ENCODE results near the gene MBNL3. TPM values are rescaled to one million over a fixed set of nuclear protein-coding genes. Genes with fewer than 3 reads are reported as not detected.

The MBNL3 gene
- total RNA-seq, 4 donors from 2014 or later = 9.2 to 19.0 (median 15.9) TPM

- Histone ChIP-seq H3K4me3 (peak overlapping the region; percentile 30 to 82 (median 54)), H3K9me3 (no peaks in the 10 kb centered on the region), H3K4me1 (peaks cover 0 to 18% (median 0%) of the 10 kb centered on the region in 4 donors), H3K27me3 (no peaks in the 10 kb centered on the region), H3K27ac (peak overlapping the region; percentile 52 to 89 (median 84)), H3K36me3 (no peaks in the 10 kb centered on the region)
- TF ChIP-seq POLR2A (IDR thresholded peaks at IDR 0.05) = no peak
- TF ChIP-seq EP300 (IDR thresholded peaks at IDR 0.05) = no peak
- TF ChIP-seq, protein P1, sequence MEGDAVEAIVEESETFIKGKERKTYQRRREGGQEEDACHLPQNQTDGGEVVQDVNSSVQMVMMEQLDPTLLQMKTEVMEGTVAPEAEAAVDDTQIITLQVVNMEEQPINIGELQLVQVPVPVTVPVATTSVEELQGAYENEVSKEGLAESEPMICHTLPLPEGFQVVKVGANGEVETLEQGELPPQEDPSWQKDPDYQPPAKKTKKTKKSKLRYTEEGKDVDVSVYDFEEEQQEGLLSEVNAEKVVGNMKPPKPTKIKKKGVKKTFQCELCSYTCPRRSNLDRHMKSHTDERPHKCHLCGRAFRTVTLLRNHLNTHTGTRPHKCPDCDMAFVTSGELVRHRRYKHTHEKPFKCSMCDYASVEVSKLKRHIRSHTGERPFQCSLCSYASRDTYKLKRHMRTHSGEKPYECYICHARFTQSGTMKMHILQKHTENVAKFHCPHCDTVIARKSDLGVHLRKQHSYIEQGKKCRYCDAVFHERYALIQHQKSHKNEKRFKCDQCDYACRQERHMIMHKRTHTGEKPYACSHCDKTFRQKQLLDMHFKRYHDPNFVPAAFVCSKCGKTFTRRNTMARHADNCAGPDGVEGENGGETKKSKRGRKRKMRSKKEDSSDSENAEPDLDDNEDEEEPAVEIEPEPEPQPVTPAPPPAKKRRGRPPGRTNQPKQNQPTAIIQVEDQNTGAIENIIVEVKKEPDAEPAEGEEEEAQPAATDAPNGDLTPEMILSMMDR (IDR thresholded peaks at IDR 0.05) = no peak
- DNase-seq (ENCODE audit: low spot score in 2 of 2) = peak in 1 of 2 donors; percentile 7
- 3 to 38% methylated on average over 8 of the region's 8 CpGs for WGBS, 2 donors
These were observed 595 bp downstream of the MBNL3 start for GRCh38 chrX:132488180-132488705.

DNA sequence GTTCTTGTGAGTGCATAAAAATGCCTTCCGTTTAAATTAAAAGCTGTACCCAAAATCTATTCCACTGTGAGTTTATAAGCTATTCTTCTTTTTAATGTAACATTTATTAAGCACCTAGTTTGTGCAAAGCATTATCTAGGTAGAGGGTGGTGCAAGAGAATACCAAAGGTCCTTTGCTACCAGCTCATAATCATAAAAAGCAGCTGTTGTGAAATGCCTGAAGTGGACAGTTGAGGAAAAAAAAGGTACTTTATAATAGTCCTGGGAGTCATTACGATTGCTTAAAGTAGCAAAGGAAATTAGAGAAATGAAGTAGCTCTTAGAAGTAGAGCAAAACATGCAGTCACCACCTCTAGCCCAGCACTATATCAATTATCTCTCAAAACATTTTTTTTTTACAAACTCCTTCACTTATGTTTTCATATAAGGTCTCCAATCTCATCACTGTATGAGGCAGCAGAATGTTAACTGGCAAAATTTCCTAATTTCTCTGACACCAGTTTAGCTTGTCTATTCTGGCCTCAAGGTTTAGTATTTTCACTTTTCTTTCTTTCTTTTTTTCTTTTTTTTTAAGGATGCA is 2.1 kb downstream of the MBNL3 start:
- 56 to 76% methylated on average over 2 of the region's 2 CpGs for WGBS, 2 donors
- Histone ChIP-seq H3K27ac (no peak overlapping the region), H3K36me3 (no peaks in the 10 kb centered on the region), H3K27me3 (no peaks in the 10 kb centered on the region), H3K9me3 (no peaks in the 10 kb centered on the region), H3K4me1 (peaks cover 0 to 18% (median under 1%) of the 10 kb centered on the region in 4 donors), H3K4me3 (peak overlapping the region in 1 of 4 donors; percentile 0)
- no peak for DNase-seq (ENCODE audit: low spot score in 2 of 2)
- no peak for TF ChIP-seq EP300 (IDR thresholded peaks at IDR 0.05)
- no peak for TF ChIP-seq POLR2A (IDR thresholded peaks at IDR 0.05)
- TF ChIP-seq, protein P1 (IDR thresholded peaks at IDR 0.05) = no peak

DNA sequence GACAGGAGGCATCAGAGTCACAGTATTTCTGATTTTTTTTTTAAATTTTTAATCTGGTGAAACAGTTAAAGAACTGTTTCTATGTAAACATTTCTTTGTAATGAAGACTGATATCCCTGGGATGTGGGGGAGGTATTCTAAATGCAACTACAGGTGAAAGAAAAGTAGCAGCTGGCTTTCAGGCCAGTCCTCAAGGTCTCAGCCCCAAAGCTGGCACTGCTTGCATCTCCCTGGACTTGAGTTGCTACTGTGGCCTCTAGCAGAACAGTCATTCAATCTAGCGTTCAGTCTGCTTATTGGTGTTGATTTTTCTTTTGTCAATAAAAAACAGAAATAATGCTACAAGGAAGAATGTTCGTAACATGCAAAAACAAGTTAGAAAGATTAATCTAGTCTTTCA is 4.9 kb downstream of the MBNL3 start:
- DNase-seq (ENCODE audit: low spot score in 2 of 2) = no peak
- TF ChIP-seq EP300 (IDR thresholded peaks at IDR 0.05) (no peak), POLR2A (IDR thresholded peaks at IDR 0.05) (no peak)
- TF ChIP-seq, protein P1 (IDR thresholded peaks at IDR 0.05) = no peak
- H3K27me3 ChIP-seq = peaks cover 0 to 3% of the 10 kb centered on the region in 2 donors
- no peak overlapping the region for H3K27ac ChIP-seq
- H3K4me3 ChIP-seq = no peak overlapping the region
- 84 to 94% methylated on average over 2 of the region's 2 CpGs for WGBS, 2 donors
- no peaks in the 10 kb centered on the region for H3K36me3 ChIP-seq
- peaks cover 0 to 24% (median 2%) of the 10 kb centered on the region in 4 donors for H3K4me1 ChIP-seq
- H3K9me3 ChIP-seq = no peaks in the 10 kb centered on the region

- 67 to 100% methylated on average over 2 of the region's 2 CpGs for WGBS, 2 donors
- H3K36me3 ChIP-seq = no peaks in the 10 kb centered on the region
- TF ChIP-seq POLR2A (IDR thresholded peaks at IDR 0.05) (no peak), EP300 (IDR thresholded peaks at IDR 0.05) (no peak)
- TF ChIP-seq, protein P1 (IDR thresholded peaks at IDR 0.05) = no peak
- peaks cover 0 to 3% of the 10 kb centered on the region in 2 donors for H3K27me3 ChIP-seq
- peaks cover 0 to 24% (median 2%) of the 10 kb centered on the region in 4 donors for H3K4me1 ChIP-seq
- no peak overlapping the region for H3K4me3 ChIP-seq
- no peaks in the 10 kb centered on the region for H3K9me3 ChIP-seq
- DNase-seq (ENCODE audit: low spot score in 2 of 2) = no peak
- H3K27ac ChIP-seq = no peak overlapping the region
These were observed 5.3 kb downstream of the MBNL3 start for GRCh38 chrX:132483488-132483887.

DNA sequence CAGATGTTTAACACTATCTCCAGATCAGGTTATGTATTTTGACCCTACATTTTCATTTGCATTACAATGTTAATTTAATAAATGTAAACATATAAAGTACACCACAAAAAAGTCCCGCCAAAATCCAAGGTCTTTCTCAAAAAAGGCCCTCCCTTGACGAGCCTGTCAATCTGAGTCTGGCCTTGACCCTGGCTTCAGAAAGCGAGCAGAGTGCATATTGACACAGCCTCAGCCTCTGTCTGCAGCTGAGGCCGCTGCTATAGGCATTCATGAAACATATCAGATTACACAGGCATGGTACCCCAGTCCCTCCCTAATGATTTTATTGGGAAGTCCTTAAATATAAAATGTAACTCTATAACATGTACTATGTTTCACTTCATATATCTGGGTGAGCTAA is 6.2 kb downstream of the MBNL3 start:
- DNase-seq (ENCODE audit: low spot score in 2 of 2) = no peak
- TF ChIP-seq, protein P1 (IDR thresholded peaks at IDR 0.05) = no peak
- no peak for TF ChIP-seq POLR2A (IDR thresholded peaks at IDR 0.05)
- no peak for TF ChIP-seq EP300 (IDR thresholded peaks at IDR 0.05)
- no peak overlapping the region for H3K4me3 ChIP-seq
- no peaks in the 10 kb centered on the region for H3K9me3 ChIP-seq
- H3K4me1 ChIP-seq = peaks cover 0 to 23% (median 2%) of the 10 kb centered on the region in 4 donors
- no peak overlapping the region for H3K27ac ChIP-seq
- peaks cover 0 to 3% of the 10 kb centered on the region in 2 donors for H3K27me3 ChIP-seq
- H3K36me3 ChIP-seq = no peaks in the 10 kb centered on the region
- WGBS, 2 donors = 74 to 83% methylated on average over 4 of the region's 4 CpGs
